Effector memory CD8-positive, alpha-beta T cell (primary cell): ENCODE results near the gene OMG.
A peak's percentile ranks its signal among the peaks of the same experiment; 100 is the strongest.
"Not testable (repeated sequence)": the region's sequence is repeated elsewhere in the genome, so short reads cannot be mapped to it uniquely, and the experiment has no call there.

ENCODE experiments used
- ATAC-seq: fragments of 150-1000 bp; cut with Tn5 transposase; replicated peaks from 2 replicates; pipeline ENCODE4 v1.10.0; 2021; ENCODE audit warnings: mild to moderate bottlenecking, moderate library complexity
- DNase-seq, 3 experiments: peaks; one replicate each; pipeline ENCODE4 v3.0.0; 2021
- H3K27ac Mint-ChIP-seq, 2 donors: one replicate each; pipeline ENCODE4 v1.8.0; 2022; ENCODE audit warnings: mild to moderate bottlenecking in 2 of 2, mixed read lengths in 2 of 2, moderate library complexity in 2 of 2
- H3K27me3 Mint-ChIP-seq, 2 donors: one replicate each; pipeline ENCODE4 v1.8.0; 2022; ENCODE audit warnings: mixed read lengths in 2 of 2
- H3K36me3 Mint-ChIP-seq: one replicate; pipeline ENCODE4 v1.8.0; 2022; ENCODE audit warnings: mild to moderate bottlenecking, moderate library complexity, mixed read lengths; ENCODE audit not compliant: insufficient read depth
- H3K4me1 Mint-ChIP-seq, 2 donors: one replicate each; pipeline ENCODE4 v1.8.0; 2022; ENCODE audit warnings: low read depth in 2 of 2, mixed read lengths in 2 of 2
- H3K4me3 Mint-ChIP-seq, 2 donors: one replicate each; pipeline ENCODE4 v1.8.0; 2022; ENCODE audit warnings: mild to moderate bottlenecking in 2 of 2, mixed read lengths in 2 of 2, moderate library complexity in 2 of 2
- H3K9me3 Mint-ChIP-seq, 2 donors: one replicate each; pipeline ENCODE4 v1.8.0; 2022; ENCODE audit warnings: mixed read lengths in 2 of 2
- total RNA-seq, 9 experiments: gene quantifications; one replicate each; lab custom pipeline; 2026; lab: John Stamatoyannopoulos, UW

OMG gene
- total RNA-seq = 0 to 2.0 (median 0.57) reads per million in 9 experiments

GRCh38 chr17:31297090-31297489 is at the start of gene OMG:
TSS of gene OMG (minus strand) at chr17:31297239. CDS start at chr17:31296331, 908 bp downstream.
- H3K27ac Mint-ChIP-seq = no peak within 1 kb of the TSS
- no peaks in the 10 kb centered on the region for H3K9me3 Mint-ChIP-seq
- H3K36me3 Mint-ChIP-seq = no peaks in the 10 kb centered on the region
- ATAC-seq = no peak
- DNase-seq = no peak
- H3K4me1 Mint-ChIP-seq = peaks cover 1 to 12% of the 10 kb centered on the region in 2 donors
- H3K4me3 Mint-ChIP-seq = no peak within 1 kb of the TSS
- H3K27me3 Mint-ChIP-seq = no peaks in the 10 kb centered on the region

- ATAC-seq, H3K9me3 Mint-ChIP-seq, H3K4me3 Mint-ChIP-seq, H3K27ac Mint-ChIP-seq, H3K36me3 Mint-ChIP-seq, H3K27me3 Mint-ChIP-seq, H3K4me1 Mint-ChIP-seq, DNase-seq: not testable (repeated sequence)
These were observed 48.2 kb upstream of the OMG start for GRCh38 chr17:31345191-31345747.

- ATAC-seq = no peak
- H3K9me3 Mint-ChIP-seq = no peaks in the 10 kb centered on the region
- peaks cover 19% of the 10 kb centered on the region for H3K36me3 Mint-ChIP-seq
- H3K27me3 Mint-ChIP-seq = no peaks in the 10 kb centered on the region
- no peaks in the 10 kb centered on the region for H3K4me1 Mint-ChIP-seq
- H3K27ac Mint-ChIP-seq = no peak overlapping the region
- DNase-seq = no peak
- H3K4me3 Mint-ChIP-seq = no peak overlapping the region
These were observed 43.0 kb upstream of the OMG start for GRCh38 chr17:31339906-31340661.

- ATAC-seq = no peak
- no peak for DNase-seq
- no peaks in the 10 kb centered on the region for H3K27me3 Mint-ChIP-seq
- H3K27ac Mint-ChIP-seq = no peak overlapping the region
- peaks cover 6% of the 10 kb centered on the region for H3K36me3 Mint-ChIP-seq
- H3K4me1 Mint-ChIP-seq = no peaks in the 10 kb centered on the region
- H3K9me3 Mint-ChIP-seq = no peaks in the 10 kb centered on the region
- no peak overlapping the region for H3K4me3 Mint-ChIP-seq
These were observed 32.2 kb upstream of the OMG start for GRCh38 chr17:31329221-31329620.

GRCh38 chr17:31328160-31328535 is 31.1 kb upstream of the OMG start:
- no peaks in the 10 kb centered on the region for H3K9me3 Mint-ChIP-seq
- ATAC-seq = no peak
- peaks cover 3 to 5% of the 10 kb centered on the region in 2 donors for H3K4me1 Mint-ChIP-seq
- no peak for DNase-seq
- H3K27me3 Mint-ChIP-seq = no peaks in the 10 kb centered on the region
- peaks cover 6% of the 10 kb centered on the region for H3K36me3 Mint-ChIP-seq
- H3K27ac Mint-ChIP-seq = no peak overlapping the region
- no peak overlapping the region for H3K4me3 Mint-ChIP-seq

- Mint-ChIP-seq H3K27me3 (no peaks in the 10 kb centered on the region), H3K27ac (no peak overlapping the region), H3K36me3 (peaks cover 6% of the 10 kb centered on the region), H3K9me3 (no peaks in the 10 kb centered on the region), H3K4me3 (no peak overlapping the region), H3K4me1 (peaks cover 3 to 5% of the 10 kb centered on the region in 2 donors)
- ATAC-seq = no peak
- DNase-seq = no peak
These were observed 30.6 kb upstream of the OMG start for GRCh38 chr17:31327534-31328159.

GRCh38 chr17:31323551-31323950 is 26.5 kb upstream of the OMG start:
- peaks cover 10 to 16% of the 10 kb centered on the region in 2 donors for H3K4me1 Mint-ChIP-seq
- H3K27ac Mint-ChIP-seq = peak overlapping the region; percentile 15 to 73
- no peak for ATAC-seq
- peaks cover 25% of the 10 kb centered on the region for H3K36me3 Mint-ChIP-seq
- no peaks in the 10 kb centered on the region for H3K9me3 Mint-ChIP-seq
- no peak overlapping the region for H3K4me3 Mint-ChIP-seq
- H3K27me3 Mint-ChIP-seq = no peaks in the 10 kb centered on the region
- no peak for DNase-seq

GRCh38 chr17:31321966-31322365 is 24.9 kb upstream of the OMG start:
- H3K27ac Mint-ChIP-seq = peak overlapping the region; percentile 93
- H3K4me1 Mint-ChIP-seq = peaks cover 18 to 29% of the 10 kb centered on the region in 2 donors
- no peaks in the 10 kb centered on the region for H3K9me3 Mint-ChIP-seq
- H3K27me3 Mint-ChIP-seq = no peaks in the 10 kb centered on the region
- DNase-seq (peak; percentile 22 to 35 (median 25)), ATAC-seq (peak; percentile 41)
- peak overlapping the region; percentile 66 to 84 for H3K4me3 Mint-ChIP-seq
- H3K36me3 Mint-ChIP-seq = peaks cover 27% of the 10 kb centered on the region

GRCh38 chr17:31321481-31321880 is 24.4 kb upstream of the OMG start, which contains the start of gene EVI2A:
TSS of gene EVI2A (minus strand) at chr17:31321622. CDS start at chr17:31319013, 2,609 bp downstream.
- peaks cover 20 to 32% of the 10 kb centered on the region in 2 donors for H3K4me1 Mint-ChIP-seq
- H3K4me3 Mint-ChIP-seq = peak within 1 kb of the TSS; percentile 66 to 84
- peak within 1 kb of the TSS; percentile 93 for H3K27ac Mint-ChIP-seq
- peak; percentile 66 to 72 (median 68) for DNase-seq
- no peaks in the 10 kb centered on the region for H3K9me3 Mint-ChIP-seq
- ATAC-seq = peak; percentile 92
- peaks cover 26% of the 10 kb centered on the region for H3K36me3 Mint-ChIP-seq
- no peaks in the 10 kb centered on the region for H3K27me3 Mint-ChIP-seq

GRCh38 chr17:31320791-31321190 is 23.8 kb upstream of the OMG start:
- Mint-ChIP-seq H3K4me1 (peaks cover 23 to 36% of the 10 kb centered on the region in 2 donors), H3K36me3 (peaks cover 24% of the 10 kb centered on the region), H3K4me3 (peak overlapping the region; percentile 66 to 84), H3K27me3 (no peaks in the 10 kb centered on the region), H3K9me3 (no peaks in the 10 kb centered on the region), H3K27ac (peak overlapping the region; percentile 93)
- no peak for ATAC-seq
- DNase-seq = no peak

- Mint-ChIP-seq H3K4me3 (peak overlapping the region; percentile 66 to 84), H3K27ac (peak overlapping the region; percentile 93), H3K27me3 (no peaks in the 10 kb centered on the region), H3K9me3 (no peaks in the 10 kb centered on the region), H3K4me1 (peaks cover 24 to 40% of the 10 kb centered on the region in 2 donors), H3K36me3 (peaks cover 24% of the 10 kb centered on the region)
- DNase-seq (no peak), ATAC-seq (no peak)
These were observed 23.2 kb upstream of the OMG start for GRCh38 chr17:31320241-31320640.

GRCh38 chr17:31318851-31319661 is 22.0 kb upstream of the OMG start:
- H3K36me3 Mint-ChIP-seq = peaks cover 24% of the 10 kb centered on the region

GRCh38 chr17:31318298-31318801 is 21.3 kb upstream of the OMG start:
- Mint-ChIP-seq H3K4me1 (peaks cover 26 to 43% of the 10 kb centered on the region in 2 donors), H3K36me3 (peaks cover 29% of the 10 kb centered on the region), H3K27me3 (no peaks in the 10 kb centered on the region), H3K27ac (peak overlapping the region; percentile 81 to 93), H3K9me3 (no peaks in the 10 kb centered on the region), H3K4me3 (peak overlapping the region; percentile 66 to 84)
- peak in 2 of 3 experiments; percentile 28 to 41 for DNase-seq
- peak; percentile 23 for ATAC-seq

More at GRCh38 chr17:31318851-31319661, 22.0 kb upstream of the OMG start:
- ATAC-seq = no peak
- Mint-ChIP-seq H3K9me3 (no peaks in the 10 kb centered on the region), H3K27ac (peak overlapping the region; percentile 81 to 93), H3K4me1 (peaks cover 29 to 48% of the 10 kb centered on the region in 2 donors), H3K27me3 (no peaks in the 10 kb centered on the region), H3K4me3 (peak overlapping the region; percentile 66 to 84)
- no peak for DNase-seq
